Measurements from ENCODE around the gene MYO5A. TPM values are rescaled to one million over a fixed set of nuclear protein-coding genes. Genes with fewer than 3 reads are reported as not detected.
"Not testable (repeated sequence)": the region's sequence is repeated elsewhere in the genome, so short reads cannot be mapped to it uniquely, and the experiment has no call there.

The MYO5A gene
- polyA plus RNA-seq, 1 donor (not counting 4 experiments of a cell fraction or from before 2014, with no cell fraction given), result 53.8 TPM

GRCh38 chr15:52551762-52552161 lies 23.1 kb upstream of the MYO5A start:
- H3K4me1 ChIP-seq (ENCODE audit: control insufficient read depth, extremely low read depth, insufficient read depth, low read length), result no peaks in the 10 kb centered on the region
- no peak for TF ChIP-seq EZH2 (IDR thresholded peaks at IDR 0.05; ENCODE audit: low read length)
- TF ChIP-seq, protein P1, sequence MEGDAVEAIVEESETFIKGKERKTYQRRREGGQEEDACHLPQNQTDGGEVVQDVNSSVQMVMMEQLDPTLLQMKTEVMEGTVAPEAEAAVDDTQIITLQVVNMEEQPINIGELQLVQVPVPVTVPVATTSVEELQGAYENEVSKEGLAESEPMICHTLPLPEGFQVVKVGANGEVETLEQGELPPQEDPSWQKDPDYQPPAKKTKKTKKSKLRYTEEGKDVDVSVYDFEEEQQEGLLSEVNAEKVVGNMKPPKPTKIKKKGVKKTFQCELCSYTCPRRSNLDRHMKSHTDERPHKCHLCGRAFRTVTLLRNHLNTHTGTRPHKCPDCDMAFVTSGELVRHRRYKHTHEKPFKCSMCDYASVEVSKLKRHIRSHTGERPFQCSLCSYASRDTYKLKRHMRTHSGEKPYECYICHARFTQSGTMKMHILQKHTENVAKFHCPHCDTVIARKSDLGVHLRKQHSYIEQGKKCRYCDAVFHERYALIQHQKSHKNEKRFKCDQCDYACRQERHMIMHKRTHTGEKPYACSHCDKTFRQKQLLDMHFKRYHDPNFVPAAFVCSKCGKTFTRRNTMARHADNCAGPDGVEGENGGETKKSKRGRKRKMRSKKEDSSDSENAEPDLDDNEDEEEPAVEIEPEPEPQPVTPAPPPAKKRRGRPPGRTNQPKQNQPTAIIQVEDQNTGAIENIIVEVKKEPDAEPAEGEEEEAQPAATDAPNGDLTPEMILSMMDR (optimal IDR thresholded peaks at IDR 0.05 in 1 of 3, IDR thresholded peaks at IDR 0.05 in 1 of 3, conservative IDR thresholded peaks at IDR 0.05 in 1 of 3; ENCODE audit: extremely low read depth in 1 of 3, insufficient read depth in 2 of 3, low read length in 3 of 3), result no peak
- dilution Hi-C loops (cut with MboI; ENCODE audit: extremely low pct_ligation_motif_present, low sequenced_read_pairs), result no loop called here
- H3K4me2 ChIP-seq (ENCODE audit: control insufficient read depth, extremely low read depth, insufficient read depth, low read depth, low read length), result no peak overlapping the region
- no peaks in the 10 kb centered on the region for H3K9me3 ChIP-seq (ENCODE audit: control insufficient read depth, low read depth, low read length)
- H3K9ac ChIP-seq (ENCODE audit: control insufficient read depth, extremely low read depth, insufficient read depth, low read length), result no peak overlapping the region
- H3K4me3 ChIP-seq (ENCODE audit: control insufficient read depth in 2 of 3, extremely low read depth in 1 of 3, insufficient read depth in 2 of 3, low read depth in 1 of 3, low read length in 3 of 3), result no peak overlapping the region
- no peaks in the 10 kb centered on the region for H4K20me1 ChIP-seq (ENCODE audit: control insufficient read depth, extremely low read depth, insufficient read depth, low read length)
- no peaks in the 10 kb centered on the region for H3K9me1 ChIP-seq (ENCODE audit: control insufficient read depth, extremely low read depth, insufficient read depth, low read length)
- no peak for DNase-seq (ENCODE audit: low read depth, low spot score)
- H3K79me2 ChIP-seq (ENCODE audit: control insufficient read depth, insufficient read depth, low read length), result peaks cover 37% of the 10 kb centered on the region
- no peak for FAIRE-seq
- H3K36me3 ChIP-seq (ENCODE audit: control insufficient read depth in 2 of 2, extremely low read depth in 1 of 2, insufficient read depth in 2 of 2, low read length in 2 of 2), result peaks cover 4 to 9% of the 10 kb centered on the region in 2 experiments
- no peak overlapping the region for H2AFZ ChIP-seq (ENCODE audit: control insufficient read depth, low read length)
- H3K27me3 ChIP-seq (ENCODE audit: control insufficient read depth, extremely low read depth, insufficient read depth, low read length), result no peaks in the 10 kb centered on the region
- H3K27ac ChIP-seq (ENCODE audit: control insufficient read depth, insufficient read depth, low read length), result no peak overlapping the region

DNA sequence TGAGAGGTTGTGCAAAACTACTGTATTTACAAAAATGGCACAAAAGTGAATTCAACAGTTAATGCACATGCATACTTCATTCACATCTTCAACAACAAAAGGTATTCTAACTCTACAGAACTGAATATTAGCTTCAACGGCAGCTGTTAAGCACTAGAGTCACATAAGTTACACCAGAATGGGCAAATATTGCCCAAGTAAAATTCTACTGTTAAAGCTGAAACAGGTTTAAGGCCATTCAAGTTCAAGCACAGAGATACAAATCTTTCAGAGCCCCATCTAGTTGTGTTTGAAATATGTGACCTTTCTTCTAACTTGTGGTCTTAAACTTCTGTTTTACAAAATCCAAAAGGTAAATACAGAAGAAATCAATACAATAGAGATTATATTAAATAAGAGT lies 22.5 kb upstream of the MYO5A start:
- H3K9ac ChIP-seq (ENCODE audit: control insufficient read depth, extremely low read depth, insufficient read depth, low read length); H3K4me3 ChIP-seq (ENCODE audit: control insufficient read depth in 2 of 3, extremely low read depth in 1 of 3, insufficient read depth in 2 of 3, low read depth in 1 of 3, low read length in 3 of 3); H3K27me3 ChIP-seq (ENCODE audit: control insufficient read depth, extremely low read depth, insufficient read depth, low read length); H3K9me3 ChIP-seq (ENCODE audit: control insufficient read depth, low read depth, low read length); DNase-seq (ENCODE audit: low read depth, low spot score); H3K4me1 ChIP-seq (ENCODE audit: control insufficient read depth, extremely low read depth, insufficient read depth, low read length); H3K27ac ChIP-seq (ENCODE audit: control insufficient read depth, insufficient read depth, low read length); FAIRE-seq; dilution Hi-C loops (cut with MboI; ENCODE audit: extremely low pct_ligation_motif_present, low sequenced_read_pairs); H3K9me1 ChIP-seq (ENCODE audit: control insufficient read depth, extremely low read depth, insufficient read depth, low read length); H4K20me1 ChIP-seq (ENCODE audit: control insufficient read depth, extremely low read depth, insufficient read depth, low read length); H2AFZ ChIP-seq (ENCODE audit: control insufficient read depth, low read length); H3K36me3 ChIP-seq (ENCODE audit: control insufficient read depth in 2 of 2, extremely low read depth in 1 of 2, insufficient read depth in 2 of 2, low read length in 2 of 2); H3K4me2 ChIP-seq (ENCODE audit: control insufficient read depth, extremely low read depth, insufficient read depth, low read depth, low read length): not testable (repeated sequence)
- peaks cover 32% of the 10 kb centered on the region for H3K79me2 ChIP-seq (ENCODE audit: control insufficient read depth, insufficient read depth, low read length)

GRCh38 chr15:52546031-52546751 lies 17.5 kb upstream of the MYO5A start:
- Histone ChIP-seq H3K4me3 (ENCODE audit: control insufficient read depth in 2 of 3, extremely low read depth in 1 of 3, insufficient read depth in 2 of 3, low read depth in 1 of 3, low read length in 3 of 3) (no peak overlapping the region), H3K9me1 (ENCODE audit: control insufficient read depth, extremely low read depth, insufficient read depth, low read length) (no peaks in the 10 kb centered on the region), H3K79me2 (ENCODE audit: control insufficient read depth, insufficient read depth, low read length) (no peaks in the 10 kb centered on the region), H3K4me1 (ENCODE audit: control insufficient read depth, extremely low read depth, insufficient read depth, low read length) (no peaks in the 10 kb centered on the region), H3K9ac (ENCODE audit: control insufficient read depth, extremely low read depth, insufficient read depth, low read length) (no peak overlapping the region), H3K27ac (ENCODE audit: control insufficient read depth, insufficient read depth, low read length) (no peak overlapping the region), H3K9me3 (ENCODE audit: control insufficient read depth, low read depth, low read length) (no peaks in the 10 kb centered on the region), H2AFZ (ENCODE audit: control insufficient read depth, low read length) (no peak overlapping the region), H4K20me1 (ENCODE audit: control insufficient read depth, extremely low read depth, insufficient read depth, low read length) (no peaks in the 10 kb centered on the region), H3K36me3 (ENCODE audit: control insufficient read depth in 2 of 2, extremely low read depth in 1 of 2, insufficient read depth in 2 of 2, low read length in 2 of 2) (peaks cover 6 to 7% of the 10 kb centered on the region in 2 experiments), H3K4me2 (ENCODE audit: control insufficient read depth, extremely low read depth, insufficient read depth, low read depth, low read length) (no peak overlapping the region), H3K27me3 (ENCODE audit: control insufficient read depth, extremely low read depth, insufficient read depth, low read length) (no peaks in the 10 kb centered on the region)
- TF ChIP-seq, protein P1 (optimal IDR thresholded peaks at IDR 0.05 in 1 of 3, IDR thresholded peaks at IDR 0.05 in 1 of 3, conservative IDR thresholded peaks at IDR 0.05 in 1 of 3; ENCODE audit: extremely low read depth in 1 of 3, insufficient read depth in 2 of 3, low read length in 3 of 3), result no peak
- TF ChIP-seq EZH2 (IDR thresholded peaks at IDR 0.05; ENCODE audit: low read length), result no peak
- dilution Hi-C loops (cut with MboI; ENCODE audit: extremely low pct_ligation_motif_present, low sequenced_read_pairs), result no loop called here
- FAIRE-seq (no peak), DNase-seq (ENCODE audit: low read depth, low spot score) (no peak)
